HepG2 (cell line): ENCODE measurements around the gene IGBP1. TPM values are rescaled to one million over a fixed set of nuclear protein-coding genes. Genes with fewer than 3 reads are reported as not detected.
A peak's percentile ranks its signal among the peaks of the same experiment; 100 is the strongest.

ENCODE experiments used
- ATAC-seq: fragments of 200-7000 bp; cut with Tn5 transposase; 3 replicates; pipeline ENCODE4 v1.9.1; 2020; ENCODE audit warnings: mild to moderate bottlenecking, moderate library complexity
- Bru-seq: library from RNA; stranded (reverse); fragments of 400-500 nt; gene quantifications from one replicate; lab custom pipeline; 2021; lab: Mats Ljungman, UMichigan
- BruChase-seq, 2 experiments: library from RNA; stranded (reverse); fragments of 400-500 nt; gene quantifications; one replicate each; lab custom pipeline; 2021; lab: Mats Ljungman, UMichigan
- BruUV-seq: library from RNA; stranded (reverse); fragments of 400-500 nt; replicated peaks from 2 replicates; lab custom pipeline; 2021; lab: Mats Ljungman, UMichigan
- CTCF ChIA-PET: fragments of 300-600 bp; formaldehyde crosslinking; extraction: SDS; loops from one replicate; lab custom pipeline; 2021; ENCODE audit warnings: low total read pairs, inconsistent platforms, low intra/inter-chr PET ratio; lab: Yijun Ruan, JAX
- POLR2A ChIA-PET: fragments of 350-600 bp; sonication (Branson Sonifier 250); formaldehyde crosslinking; loops from one replicate; lab custom pipeline; 2020; ENCODE audit warnings: antibody characterized with exemption, inconsistent platforms; lab: Yijun Ruan, JAX
- DNase-seq: peaks from one replicate; pipeline ENCODE4 v3.0.0-alpha.2; 2015; ENCODE audit warnings: low spot score
- FAIRE-seq: peaks from 3 replicates; lab custom pipeline; 2011; peaks lifted over from hg19 to GRCh38; lab: Jason Lieb, UNC
- H2AFZ ChIP-seq: one replicate; pipeline ENCODE4 v1.6.1; 2011; ENCODE audit warnings: low read length, inconsistent platforms
- H3K27ac ChIP-seq: fragments of 300-600 bp; 3 replicates; pipeline ENCODE4 v1.8.0; 2011; ENCODE audit warnings: mixed run types, mild to moderate bottlenecking, mixed read lengths, low read length, inconsistent platforms; ENCODE audit not compliant: insufficient read depth; ENCODE audit errors: extremely low read length
- H3K27me3 ChIP-seq, 2 experiments: fragments of 200-600 bp in 1 of 2; 2 replicates in 1 of 2; 3 replicates in 1 of 2; pipeline versions ENCODE4 v1.6.0 to v1.8.0; 2011; ENCODE audit warnings: low read length in 2 of 2, mild to moderate bottlenecking in 2 of 2, moderate library complexity in 2 of 2, inconsistent platforms in 1 of 2; ENCODE audit not compliant: insufficient read depth in 2 of 2, control insufficient read depth in 1 of 2
- H3K36me3 ChIP-seq, 2 experiments: fragments of 200-600 bp in 1 of 2; replicated peaks in 1 of 2; 2 replicates in 1 of 2; 3 replicates in 1 of 2; pipeline versions ENCODE4 v1.5.1 to v1.8.0; 2011; ENCODE audit warnings: low read length in 2 of 2, inconsistent platforms in 1 of 2; ENCODE audit not compliant: insufficient read depth in 2 of 2, control insufficient read depth in 1 of 2
- H3K4me1 ChIP-seq: 2 replicates; pipeline ENCODE4 v1.5.1; 2012; ENCODE audit warnings: low read length, inconsistent platforms; ENCODE audit not compliant: insufficient read depth
- H3K4me2 ChIP-seq: 2 replicates; pipeline ENCODE4 v1.6.0; 2011; ENCODE audit warnings: low read depth, low read length, inconsistent platforms
- H3K4me3 ChIP-seq, 3 experiments: fragments of 200-600 bp in 1 of 3; sonication (generic), shearing (Covaris generic) in 1 of 3; replicated peaks in 1 of 3; 2 replicates each; pipeline ENCODE4 v1.5.1; 2011 to 2016; ENCODE audit warnings: low read length in 3 of 3, inconsistent platforms in 2 of 3, low read depth in 2 of 3, mild to moderate bottlenecking in 2 of 3, control low read depth in 1 of 3, mixed read lengths in 1 of 3; ENCODE audit not compliant: insufficient read depth in 1 of 3
- H3K79me2 ChIP-seq: one replicate; pipeline ENCODE4 v1.6.1; 2011; ENCODE audit warnings: low read length, inconsistent platforms; ENCODE audit not compliant: insufficient read depth
- H3K9ac ChIP-seq: 2 replicates; pipeline ENCODE4 v1.6.0; 2011; ENCODE audit warnings: mild to moderate bottlenecking, low read depth, low read length, inconsistent platforms; ENCODE audit not compliant: insufficient read depth
- H3K9me3 ChIP-seq: 2 replicates; pipeline ENCODE4 v1.5.1; 2012; ENCODE audit warnings: mild to moderate bottlenecking, low read length
- H4K20me1 ChIP-seq: 2 replicates; pipeline ENCODE4 v1.6.0; 2011; ENCODE audit warnings: inconsistent platforms, mild to moderate bottlenecking, low read length, moderate library complexity; ENCODE audit not compliant: insufficient read depth
- ARNT2 ChIP-seq: sonication (generic); formaldehyde crosslinking; IDR thresholded peaks from 2 replicates; pipeline ENCODE4 v1.8.0; 2022; ENCODE audit warnings: mild to moderate bottlenecking, low read depth, missing genetic modification reagents, moderate library complexity
- BCL6 ChIP-seq: IDR thresholded peaks from 2 replicates; pipeline ENCODE4 v1.6.1; 2016; ENCODE audit warnings: missing genetic modification reagents, missing compliant biosample characterization
- GTF3A ChIP-seq: sonication (generic); formaldehyde crosslinking; conservative IDR thresholded peaks from 2 replicates; pipeline ENCODE4 v1.4.0; 2020; ENCODE audit warnings: mild to moderate bottlenecking, missing genetic modification reagents
- HHEX ChIP-seq: IDR thresholded peaks from 2 replicates; pipeline ENCODE4 v1.6.1; 2016; ENCODE audit warnings: control low read depth
- KAT2B ChIP-seq: fragments of 150-350 bp; IDR thresholded peaks from 2 replicates; pipeline ENCODE4 v1.6.1; 2014; ENCODE audit warnings: low read depth, low read length, borderline replicate concordance
- RFX3 ChIP-seq: IDR thresholded peaks from 2 replicates; pipeline ENCODE4 v1.6.1; 2016; ENCODE audit warnings: missing biosample characterization, missing genetic modification reagents
- SNAPC5 ChIP-seq: sonication (generic); formaldehyde crosslinking; IDR thresholded peaks from 2 replicates; pipeline ENCODE4 v1.8.1; 2023; ENCODE audit warnings: mild to moderate bottlenecking, missing genetic modification reagents, borderline replicate concordance
- SOX5 ChIP-seq: IDR thresholded peaks from 2 replicates; pipeline ENCODE4 v1.6.1; 2016; ENCODE audit warnings: borderline replicate concordance
- TFAP4 ChIP-seq: sonication (generic); IDR thresholded peaks from 2 replicates; pipeline ENCODE4 v1.6.1; 2016; ENCODE audit warnings: low read depth, borderline replicate concordance
- THAP8 ChIP-seq: sonication (generic); formaldehyde crosslinking; IDR thresholded peaks from 2 replicates; pipeline ENCODE4 v1.5.1; 2020; ENCODE audit warnings: missing genetic modification reagents, mild to moderate bottlenecking, borderline replicate concordance
- ZNF296 ChIP-seq: sonication (generic); formaldehyde crosslinking; conservative IDR thresholded peaks from 2 replicates; pipeline ENCODE4 v1.5.0; 2020; ENCODE audit warnings: mild to moderate bottlenecking, missing genetic modification reagents
- ZNF468 ChIP-seq: sonication (generic); formaldehyde crosslinking; IDR thresholded peaks from 2 replicates; pipeline ENCODE4 v1.8.0; 2022; ENCODE audit warnings: mild to moderate bottlenecking, moderate library complexity, missing genetic modification reagents
- ZNF484 ChIP-seq: sonication (generic); formaldehyde crosslinking; IDR thresholded peaks from 2 replicates; pipeline ENCODE4 v1.5.1; 2020; ENCODE audit warnings: mild to moderate bottlenecking, low read depth, missing genetic modification reagents, borderline replicate concordance
- ZNF746 ChIP-seq: sonication (generic); formaldehyde crosslinking; IDR thresholded peaks from 2 replicates; pipeline ENCODE4 v1.8.0; 2022; ENCODE audit warnings: mild to moderate bottlenecking, missing genetic modification reagents
- WGBS: methylation state at CpG from one replicate; pipeline ENCODE4 v1.1.6; 2017; ENCODE audit warnings: low lambda C conversion rate; 5-methylcytosine and 5-hydroxymethylcytosine counted together
- in situ Hi-C: cut with HindIII; loops from 2 replicates; pipeline ENCODE4 v1.10.0; 2017; ENCODE audit warnings: low pct_unique_long_range_greater_than_20kb; ENCODE audit not compliant: extremely low pct_ligation_motif_present
- intact Hi-C: fragments of 100-400 bp; cut with micrococcal nuclease; formaldehyde crosslinking; loops from one replicate; pipeline ENCODE4 v1.10.0; 2022; ENCODE audit not compliant: unreplicated experiment
- long read RNA-seq, 2 experiments: library from RNA in 1 of 2; library from polyadenylated mRNA in 1 of 2; stranded (forward) in 1 of 2; unstranded in 1 of 2; transcript quantifications; one replicate each; pipeline ENCODE4 v2.0.0, GENCODE V29; 2019 to 2022
- polyA minus RNA-seq, 3 experiments: library from RNA; depleted of rRNA, polyadenylated mRNA; stranded (reverse); fragments of >200 nt; gene quantifications; 2 replicates each; pipeline ENCODE4 v1.2.3, GENCODE V29; 2011; ENCODE audit warnings: low replicate concordance in 1 of 3
- polyA plus RNA-seq, 8 experiments: library from polyadenylated mRNA; depleted of rRNA in 3 of 8; stranded (reverse) in 7 of 8; unstranded in 1 of 8; fragments of >200 nt; fragmentation: Illumina TruSeq in 4 of 8; extraction: Trizol in 4 of 8; gene quantifications; 2 replicates each; pipeline versions ENCODE4 v1.2.1 to v1.2.3, GENCODE V29; 2011 to 2016; ENCODE audit warnings: low read depth in 4 of 8, missing spikeins in 1 of 8, mixed read lengths in 1 of 8; ENCODE audit not compliant: insufficient read depth in 1 of 8
- total RNA-seq, 5 experiments: library from RNA; depleted of rRNA; stranded (reverse); fragments of >200 nt; fragmentation: Illumina TruSeq; extraction: Trizol; gene quantifications; 2 replicates each; pipeline ENCODE4 v1.2.3, GENCODE V29; 2016; ENCODE audit warnings: low read depth in 1 of 5
- TF ChIP-seq, protein P1 (sequence below): sonication (generic); formaldehyde crosslinking; IDR thresholded peaks from 2 replicates; pipeline ENCODE4 v1.4.0; 2020; ENCODE audit warnings: missing genetic modification reagents, borderline replicate concordance

Gene IGBP1
- total RNA-seq (2016; rRNA removed; fragmentation: Illumina TruSeq; extraction: Trizol), result 59.3 and 79.4 TPM in 2 replicates
- 41.2 and 48.2 TPM in 2 replicates for total RNA-seq (2016; cell fraction: cytosol; rRNA removed; fragmentation: Illumina TruSeq; extraction: Trizol; ENCODE audit: low read depth)
- total RNA-seq (2016; cell fraction: insoluble cytoplasmic fraction; rRNA removed; fragmentation: Illumina TruSeq; extraction: Trizol), result 61.2 and 79.0 TPM in 2 replicates
- 85.1 and 101 TPM in 2 replicates for total RNA-seq (2016; cell fraction: membrane; rRNA removed; fragmentation: Illumina TruSeq; extraction: Trizol)
- 22.6 and 28.3 TPM in 2 replicates for total RNA-seq (2016; cell fraction: nucleus; rRNA removed; fragmentation: Illumina TruSeq; extraction: Trizol)
- 81.2 and 103 TPM in 2 replicates for polyA plus RNA-seq (2011; rRNA removed)
- polyA plus RNA-seq (2011; cell fraction: cytosol; rRNA removed), result 90.3 and 98.3 TPM in 2 replicates
- 21.0 and 27.2 TPM in 2 replicates for polyA plus RNA-seq (2011; cell fraction: nucleus; rRNA removed)
- polyA plus RNA-seq (2012), result 81.1 and 87.5 TPM in 2 replicates
- 41.0 and 48.5 TPM in 2 replicates for polyA plus RNA-seq (2016; cell fraction: cytosol; fragmentation: Illumina TruSeq; extraction: Trizol; ENCODE audit: low read depth)
- polyA plus RNA-seq (2016; cell fraction: insoluble cytoplasmic fraction; fragmentation: Illumina TruSeq; extraction: Trizol; ENCODE audit: low read depth), result 76.2 and 80.5 TPM in 2 replicates
- 71.8 and 80.4 TPM in 2 replicates for polyA plus RNA-seq (2016; cell fraction: membrane; fragmentation: Illumina TruSeq; extraction: Trizol; ENCODE audit: low read depth)
- polyA plus RNA-seq (2016; cell fraction: nucleus; fragmentation: Illumina TruSeq; extraction: Trizol; ENCODE audit: insufficient read depth, low read depth), result 31.4 and 31.9 TPM in 2 replicates
- 31.7 and 45.1 TPM in 2 replicates for polyA minus RNA-seq (2011; rRNA and poly(A)+ RNA removed; ENCODE audit: low replicate concordance)
- 31.8 and 39.3 TPM in 2 replicates for polyA minus RNA-seq (2011; cell fraction: cytosol; rRNA and poly(A)+ RNA removed)
- 15.8 and 17.3 TPM in 2 replicates for polyA minus RNA-seq (2011; cell fraction: nucleus; rRNA and poly(A)+ RNA removed)
- Bru-seq, nascent RNA, result percentile 75 among the genes with signal in this experiment
- percentile 77 among the genes with signal in this experiment for BruChase-seq, experiment 1, labeled RNA remaining after a 6-hour chase
- percentile 72 among the genes with signal in this experiment for BruChase-seq, experiment 2, labeled RNA remaining after a 2-hour chase
- long read RNA-seq, experiment 1, transcript IGBP1-201 (6 exons, 1,862 nt), result major isoform, 100 of 115 reads
- long read RNA-seq, experiment 1, partial matches to known transcripts, result 6 of 115 reads
- long read RNA-seq, experiment 1, other reads (novel, unspliced or antisense), result 9 of 115 reads
- long read RNA-seq, experiment 2, transcript IGBP1-201 (6 exons, 1,862 nt), result major isoform, 151 of 198 reads
- long read RNA-seq, experiment 2, partial matches to known transcripts, result 24 of 198 reads
- long read RNA-seq, experiment 2, other reads (novel, unspliced or antisense), result 20 of 198 reads

DNA sequence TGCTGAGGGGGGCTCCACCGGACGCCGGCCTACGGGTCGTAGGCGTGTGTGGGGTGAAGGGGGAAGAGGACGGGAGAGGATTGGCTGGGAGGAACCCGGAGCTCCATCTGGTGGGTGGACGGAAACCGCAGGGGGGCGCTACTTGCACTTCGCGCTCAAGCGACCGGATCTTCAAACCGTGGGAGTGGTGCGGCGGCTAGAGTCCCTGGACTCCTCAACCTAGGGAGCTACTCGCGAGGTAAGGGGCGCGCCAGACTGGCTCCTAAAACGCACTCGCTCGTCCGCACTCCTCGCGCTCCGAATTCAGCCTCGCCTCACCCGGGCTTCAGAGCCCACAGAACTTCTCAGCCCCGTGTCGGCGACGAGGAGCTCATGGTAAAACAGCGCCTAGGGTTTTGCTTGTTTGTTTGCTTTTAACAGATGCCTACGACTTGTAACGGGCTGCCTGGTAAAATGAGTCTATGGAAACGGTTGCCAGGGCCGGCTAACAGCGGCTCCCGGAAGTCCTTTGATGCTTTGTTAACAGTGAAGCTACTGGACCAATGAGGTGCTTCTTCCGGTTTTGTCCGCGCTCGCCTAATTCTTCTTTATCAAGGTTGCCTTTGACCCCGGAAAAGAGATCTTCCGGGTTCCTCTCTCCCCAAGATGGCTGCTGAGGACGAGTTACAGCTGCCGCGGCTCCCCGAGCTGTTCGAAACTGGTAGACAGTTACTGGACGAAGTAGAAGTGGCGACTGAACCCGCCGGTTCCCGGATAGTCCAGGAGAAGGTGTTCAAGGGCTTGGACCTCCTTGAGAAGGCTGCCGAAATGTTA lies at the start of gene IGBP1:
IGBP1 (plus strand) TSS at position 145 of the 813 bp plus-strand sequence; CDS start at position 646, 501 bp downstream.
- in situ Hi-C loops (no loop called here), intact Hi-C loops (loop anchor here (1.0 kb wide), 1 partner anchor 128 kb away; no protein-coding TSS in a partner anchor)
- BruUV-seq, result no TSS peak
- Histone ChIP-seq H3K36me3 (no peaks in the 10 kb centered on the region), H3K9ac (peak within 1 kb of the TSS; percentile 83), H3K9me3 (no peaks in the 10 kb centered on the region), H3K79me2 (peaks cover 17% of the 10 kb centered on the region), H4K20me1 (no peaks in the 10 kb centered on the region), H3K4me1 (peaks cover 38% of the 10 kb centered on the region), H3K4me3 (peak within 1 kb of the TSS; percentile 69 to 78 (median 78)), H2AFZ (peak within 1 kb of the TSS; percentile 72), H3K4me2 (peak within 1 kb of the TSS; percentile 81), H3K27me3 (no peaks in the 10 kb centered on the region; a peak in 1 of 5 replicates), H3K27ac (peak within 1 kb of the TSS; percentile 97)
- DNase-seq (peak; percentile 90), ATAC-seq (peak; percentile 95), FAIRE-seq (peak; percentile 79)
- POLR2A ChIA-PET, result interaction anchor here (1.0 to 1.6 kb wide), 6 partner anchors 9 to 632 kb away, joined by 3 to 8 read pairs (median 4); partner anchors contain the start of genes KIF4A and PDZD11
- WGBS, result 1% methylated on average over 10 of the region's 59 CpGs
- CTCF ChIA-PET, result no interaction called here
- TF ChIP-seq ARNT2 (CRISPR knock-in tag), result no peak
- no peak for TF ChIP-seq SNAPC5 (CRISPR knock-in tag)
- no peak for TF ChIP-seq ZNF468 (CRISPR knock-in tag)
- TF ChIP-seq ZNF296, result no peak
- TF ChIP-seq SOX5 (CRISPR knock-in tag), result peak; percentile 28; the same call in 1 of the 2 replicates
- TF ChIP-seq, protein P1, sequence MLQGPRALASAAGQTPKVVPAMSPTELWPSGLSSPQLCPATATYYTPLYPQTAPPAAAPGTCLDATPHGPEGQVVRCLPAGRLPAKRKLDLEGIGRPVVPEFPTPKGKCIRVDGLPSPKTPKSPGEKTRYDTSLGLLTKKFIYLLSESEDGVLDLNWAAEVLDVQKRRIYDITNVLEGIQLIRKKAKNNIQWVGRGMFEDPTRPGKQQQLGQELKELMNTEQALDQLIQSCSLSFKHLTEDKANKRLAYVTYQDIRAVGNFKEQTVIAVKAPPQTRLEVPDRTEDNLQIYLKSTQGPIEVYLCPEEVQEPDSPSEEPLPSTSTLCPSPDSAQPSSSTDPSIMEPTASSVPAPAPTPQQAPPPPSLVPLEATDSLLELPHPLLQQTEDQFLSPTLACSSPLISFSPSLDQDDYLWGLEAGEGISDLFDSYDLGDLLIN, result no peak
- TF ChIP-seq GTF3A (CRISPR knock-in tag), result no peak
- TF ChIP-seq ZNF746, result peak; percentile 20; the same call in 1 of the 2 replicates
- TF ChIP-seq RFX3 (CRISPR knock-in tag), result peak; percentile 65
- no peak for TF ChIP-seq ZNF484 (CRISPR knock-in tag)
- TF ChIP-seq HHEX (CRISPR knock-in tag), result no peak
- TF ChIP-seq TFAP4, result no peak
- no peak for TF ChIP-seq KAT2B
- no peak for TF ChIP-seq THAP8 (CRISPR knock-in tag)
- no peak for TF ChIP-seq BCL6 (CRISPR knock-in tag)
